ENCODE results near the gene MIEN1. TPM values are rescaled to one million over a fixed set of nuclear protein-coding genes. Genes with fewer than 3 reads are reported as not detected.

MIEN1 gene
- total RNA-seq, 1 experiment from 2014 or later = 40.6 TPM

DNA sequence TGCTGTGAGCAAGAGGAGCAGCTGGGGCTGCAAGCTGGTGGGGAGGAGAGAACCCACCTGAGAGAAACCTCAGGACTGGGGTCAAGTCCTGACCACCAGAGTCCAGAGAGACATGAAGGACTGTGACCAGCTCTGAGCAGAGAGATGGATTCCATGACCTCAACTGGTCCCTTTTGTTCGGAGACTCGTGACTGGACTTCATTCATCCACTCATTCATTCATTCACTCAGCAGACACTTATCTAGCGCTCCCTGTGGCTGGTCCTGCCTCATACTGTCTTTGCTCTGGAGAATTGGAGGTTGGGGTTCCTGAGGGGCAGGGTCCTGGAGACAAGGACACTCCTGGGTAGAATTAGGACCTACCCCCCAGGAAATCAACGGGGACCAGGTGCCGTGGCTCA is 26.4 kb downstream of the MIEN1 start:
- DNase-seq (ENCODE audit: low spot score) = no peak
- Mint-ChIP-seq H3K27ac (peak overlapping the region; percentile 91), H3K9me3 (no peaks in the 10 kb centered on the region), H3K27me3 (ENCODE audit: low read depth) (no peaks in the 10 kb centered on the region), H3K4me1 (peaks cover 57% of the 10 kb centered on the region), H3K36me3 (peaks cover 23% of the 10 kb centered on the region), H3K4me3 (no peak overlapping the region; the same call in 1 of the 2 replicates)
- TF ChIP-seq ZNF263 (CRISPR knock-in tag; IDR thresholded peaks at IDR 0.05; ENCODE audit: low read depth) = no peak
- no peak for TF ChIP-seq ATF2 (CRISPR knock-in tag; IDR thresholded peaks at IDR 0.05; ENCODE audit: borderline replicate concordance, low read depth)
- TF ChIP-seq, protein P1, sequence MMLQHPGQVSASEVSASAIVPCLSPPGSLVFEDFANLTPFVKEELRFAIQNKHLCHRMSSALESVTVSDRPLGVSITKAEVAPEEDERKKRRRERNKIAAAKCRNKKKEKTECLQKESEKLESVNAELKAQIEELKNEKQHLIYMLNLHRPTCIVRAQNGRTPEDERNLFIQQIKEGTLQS (CRISPR knock-in tag; conservative IDR thresholded peaks at IDR 0.05) = no peak
- TF ChIP-seq CDX4 (CRISPR knock-in tag; IDR thresholded peaks at IDR 0.05; ENCODE audit: borderline replicate concordance) = no peak
- TF ChIP-seq, protein P2, sequence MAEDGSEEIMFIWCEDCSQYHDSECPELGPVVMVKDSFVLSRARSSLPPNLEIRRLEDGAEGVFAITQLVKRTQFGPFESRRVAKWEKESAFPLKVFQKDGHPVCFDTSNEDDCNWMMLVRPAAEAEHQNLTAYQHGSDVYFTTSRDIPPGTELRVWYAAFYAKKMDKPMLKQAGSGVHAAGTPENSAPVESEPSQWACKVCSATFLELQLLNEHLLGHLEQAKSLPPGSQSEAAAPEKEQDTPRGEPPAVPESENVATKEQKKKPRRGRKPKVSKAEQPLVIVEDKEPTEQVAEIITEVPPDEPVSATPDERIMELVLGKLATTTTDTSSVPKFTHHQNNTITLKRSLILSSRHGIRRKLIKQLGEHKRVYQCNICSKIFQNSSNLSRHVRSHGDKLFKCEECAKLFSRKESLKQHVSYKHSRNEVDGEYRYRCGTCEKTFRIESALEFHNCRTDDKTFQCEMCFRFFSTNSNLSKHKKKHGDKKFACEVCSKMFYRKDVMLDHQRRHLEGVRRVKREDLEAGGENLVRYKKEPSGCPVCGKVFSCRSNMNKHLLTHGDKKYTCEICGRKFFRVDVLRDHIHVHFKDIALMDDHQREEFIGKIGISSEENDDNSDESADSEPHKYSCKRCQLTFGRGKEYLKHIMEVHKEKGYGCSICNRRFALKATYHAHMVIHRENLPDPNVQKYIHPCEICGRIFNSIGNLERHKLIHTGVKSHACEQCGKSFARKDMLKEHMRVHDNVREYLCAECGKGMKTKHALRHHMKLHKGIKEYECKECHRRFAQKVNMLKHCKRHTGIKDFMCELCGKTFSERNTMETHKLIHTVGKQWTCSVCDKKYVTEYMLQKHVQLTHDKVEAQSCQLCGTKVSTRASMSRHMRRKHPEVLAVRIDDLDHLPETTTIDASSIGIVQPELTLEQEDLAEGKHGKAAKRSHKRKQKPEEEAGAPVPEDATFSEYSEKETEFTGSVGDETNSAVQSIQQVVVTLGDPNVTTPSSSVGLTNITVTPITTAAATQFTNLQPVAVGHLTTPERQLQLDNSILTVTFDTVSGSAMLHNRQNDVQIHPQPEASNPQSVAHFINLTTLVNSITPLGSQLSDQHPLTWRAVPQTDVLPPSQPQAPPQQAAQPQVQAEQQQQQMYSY (CRISPR knock-in tag; IDR thresholded peaks at IDR 0.05) = no peak
- TF ChIP-seq OVOL2 (CRISPR knock-in tag; IDR thresholded peaks at IDR 0.05; ENCODE audit: borderline replicate concordance) = no peak
- CTCF ChIA-PET = interaction anchor here (1.0 to 7.9 kb wide), 5 partner anchors 15 to 81 kb away, joined by 3 to 77 read pairs (median 5); partner anchors contain the start of gene MIEN1
- POLR2A ChIA-PET = no interaction called here
- ATAC-seq = no peak

DNA sequence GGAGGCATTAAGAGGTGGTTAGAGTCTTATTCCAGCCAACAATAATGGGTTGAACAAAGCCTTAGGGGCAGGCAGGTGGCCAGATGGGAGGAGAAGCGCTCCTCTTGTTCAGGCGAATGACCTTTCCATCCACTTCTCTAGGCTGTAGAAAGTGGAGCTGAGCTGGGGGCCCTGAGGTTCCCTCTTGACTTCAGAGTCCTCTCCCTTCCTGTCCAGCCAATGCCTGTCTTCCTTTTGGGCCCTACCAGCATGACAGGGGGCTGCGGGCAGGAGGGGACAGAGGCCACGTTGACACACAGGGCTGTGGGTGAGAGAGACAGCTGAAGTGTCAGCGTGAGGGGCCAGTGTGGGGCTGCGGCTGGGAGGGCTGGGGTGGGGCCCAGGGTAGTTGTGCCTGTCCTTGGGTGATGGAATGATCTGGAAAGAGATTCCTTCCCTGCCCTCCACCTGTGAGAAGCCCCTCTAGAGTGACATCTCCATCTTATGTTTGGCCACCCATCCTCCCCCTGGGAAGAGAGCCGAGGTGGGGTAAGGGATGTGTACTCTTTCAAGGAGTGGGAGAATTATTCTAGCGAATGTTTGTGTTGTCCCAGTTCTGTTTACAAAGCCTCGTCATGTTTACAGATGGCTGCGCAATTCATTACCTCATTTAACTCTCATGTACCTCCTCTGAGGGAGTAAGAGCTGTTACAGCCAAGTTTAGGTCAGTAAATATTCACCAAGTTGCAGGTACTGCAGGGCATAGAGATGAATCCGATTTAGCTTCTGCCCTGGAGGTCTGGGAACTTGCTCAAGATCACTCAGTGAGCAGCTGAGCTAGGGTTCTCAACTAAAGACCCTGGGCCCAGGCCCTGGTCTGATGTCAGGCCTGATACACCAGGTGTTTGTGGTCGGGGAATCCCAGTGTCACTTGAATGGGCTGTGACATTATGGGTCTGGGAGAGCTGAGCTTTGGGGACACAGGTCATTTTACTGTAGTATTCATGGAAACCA is 27.1 kb downstream of the MIEN1 start:
- Mint-ChIP-seq H3K27ac (peak overlapping the region; percentile 91), H3K4me1 (peaks cover 60% of the 10 kb centered on the region), H3K36me3 (peaks cover 16% of the 10 kb centered on the region), H3K27me3 (ENCODE audit: low read depth) (no peaks in the 10 kb centered on the region), H3K4me3 (peak overlapping the region; percentile 95), H3K9me3 (no peaks in the 10 kb centered on the region)
- CTCF ChIA-PET = interaction anchor here (1.0 to 7.9 kb wide), 8 partner anchors 15 to 82 kb away, joined by 3 to 77 read pairs (median 4); partner anchors contain the start of gene MIEN1
- TF ChIP-seq CDX4 (CRISPR knock-in tag; IDR thresholded peaks at IDR 0.05; ENCODE audit: borderline replicate concordance) (no peak), FOXP1 (CRISPR knock-in tag; IDR thresholded peaks at IDR 0.05; ENCODE audit: borderline replicate concordance) (no peak), GABPB1 (CRISPR knock-in tag; IDR thresholded peaks at IDR 0.05) (peak; percentile 70)
- POLR2A ChIA-PET = no interaction called here
- no peak for ATAC-seq
- DNase-seq (ENCODE audit: low spot score) = no peak

- DNase-seq (ENCODE audit: low spot score) = no peak
- Mint-ChIP-seq H3K36me3 (peaks cover 4% of the 10 kb centered on the region; the same call in 1 of the 2 replicates), H3K4me1 (peaks cover 66% of the 10 kb centered on the region), H3K27ac (peak overlapping the region; percentile 52; the same call in 1 of the 2 replicates), H3K27me3 (ENCODE audit: low read depth) (no peaks in the 10 kb centered on the region), H3K4me3 (peak overlapping the region; percentile 95), H3K9me3 (no peaks in the 10 kb centered on the region)
- no peak for ATAC-seq
- ChIA-PET CTCF (interaction anchor here (1.0 to 7.9 kb wide), 10 partner anchors 14 to 154 kb away, joined by 3 to 77 read pairs (median 6); partner anchors contain the start of genes MIEN1 and PGAP3), POLR2A (no interaction called here)
- TF ChIP-seq SP1 (CRISPR knock-in tag; conservative IDR thresholded peaks at IDR 0.05) (no peak), ESRRA (CRISPR knock-in tag; IDR thresholded peaks at IDR 0.05; ENCODE audit: borderline replicate concordance) (no peak), ZNF232 (CRISPR knock-in tag; IDR thresholded peaks at IDR 0.05) (no peak), TCF7 (CRISPR knock-in tag; IDR thresholded peaks at IDR 0.05; ENCODE audit: low read depth) (no peak), ZNF219 (CRISPR knock-in tag; IDR thresholded peaks at IDR 0.05; ENCODE audit: borderline replicate concordance) (no peak), CDX4 (CRISPR knock-in tag; IDR thresholded peaks at IDR 0.05; ENCODE audit: borderline replicate concordance) (no peak), MYBL2 (CRISPR knock-in tag; IDR thresholded peaks at IDR 0.05) (no peak), IRF2 (CRISPR knock-in tag; IDR thresholded peaks at IDR 0.05; ENCODE audit: borderline replicate concordance, low read depth) (no peak)
- TF ChIP-seq, protein P3, sequence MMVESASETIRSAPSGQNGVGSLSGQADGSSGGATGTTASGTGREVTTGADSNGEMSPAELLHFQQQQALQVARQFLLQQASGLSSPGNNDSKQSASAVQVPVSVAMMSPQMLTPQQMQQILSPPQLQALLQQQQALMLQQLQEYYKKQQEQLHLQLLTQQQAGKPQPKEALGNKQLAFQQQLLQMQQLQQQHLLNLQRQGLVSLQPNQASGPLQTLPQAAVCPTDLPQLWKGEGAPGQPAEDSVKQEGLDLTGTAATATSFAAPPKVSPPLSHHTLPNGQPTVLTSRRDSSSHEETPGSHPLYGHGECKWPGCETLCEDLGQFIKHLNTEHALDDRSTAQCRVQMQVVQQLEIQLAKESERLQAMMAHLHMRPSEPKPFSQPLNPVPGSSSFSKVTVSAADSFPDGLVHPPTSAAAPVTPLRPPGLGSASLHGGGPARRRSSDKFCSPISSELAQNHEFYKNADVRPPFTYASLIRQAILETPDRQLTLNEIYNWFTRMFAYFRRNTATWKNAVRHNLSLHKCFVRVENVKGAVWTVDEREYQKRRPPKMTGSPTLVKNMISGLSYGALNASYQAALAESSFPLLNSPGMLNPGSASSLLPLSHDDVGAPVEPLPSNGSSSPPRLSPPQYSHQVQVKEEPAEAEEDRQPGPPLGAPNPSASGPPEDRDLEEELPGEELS (CRISPR knock-in tag; IDR thresholded peaks at IDR 0.05) = no peak
- TF ChIP-seq, protein P4, sequence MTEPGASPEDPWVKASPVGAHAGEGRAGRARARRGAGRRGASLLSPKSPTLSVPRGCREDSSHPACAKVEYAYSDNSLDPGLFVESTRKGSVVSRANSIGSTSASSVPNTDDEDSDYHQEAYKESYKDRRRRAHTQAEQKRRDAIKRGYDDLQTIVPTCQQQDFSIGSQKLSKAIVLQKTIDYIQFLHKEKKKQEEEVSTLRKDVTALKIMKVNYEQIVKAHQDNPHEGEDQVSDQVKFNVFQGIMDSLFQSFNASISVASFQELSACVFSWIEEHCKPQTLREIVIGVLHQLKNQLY (CRISPR knock-in tag; IDR thresholded peaks at IDR 0.05) = no peak
Observed at GRCh38 chr17:39701784-39702422, 28.4 kb downstream of the MIEN1 start.

All from WTC11 (cell line).